Mesenchymal stem cell (in vitro differentiated cells and primary cell): ENCODE measurements around the gene CLASP2.
"Not testable (repeated sequence)": the region's sequence is repeated elsewhere in the genome, so short reads cannot be mapped to it uniquely, and the experiment has no call there.

Source experiments
- DNase-seq: peaks from one replicate; pipeline ENCODE4 v3.0.0-alpha.2; 2013
- H2AFZ ChIP-seq: one replicate; pipeline ENCODE4 v1.6.1; 2013; ENCODE audit warnings: low read depth, mild to moderate bottlenecking, control low read depth, inconsistent platforms, low read length, moderate library complexity
- H2AK5ac ChIP-seq: 2 replicates; pipeline ENCODE4 v1.6.1; 2013; ENCODE audit warnings: low read length, moderate library complexity, mild to moderate bottlenecking, inconsistent platforms; ENCODE audit not compliant: severe bottlenecking
- H2BK120ac ChIP-seq: one replicate; pipeline ENCODE4 v1.6.1; 2013; ENCODE audit warnings: low read depth, mild to moderate bottlenecking, inconsistent platforms, low read length, moderate library complexity
- H2BK12ac ChIP-seq, 2 experiments: one replicate each; pipeline ENCODE4 v1.6.1; 2013; ENCODE audit warnings: inconsistent platforms in 2 of 2, low read length in 2 of 2, mild to moderate bottlenecking in 2 of 2, moderate library complexity in 2 of 2, control low read depth in 1 of 2
- H2BK15ac ChIP-seq: one replicate; pipeline ENCODE4 v1.6.1; 2013; ENCODE audit warnings: mild to moderate bottlenecking, low read depth, inconsistent platforms; ENCODE audit not compliant: poor library complexity, severe bottlenecking
- H2BK5ac ChIP-seq: 2 replicates; pipeline ENCODE4 v1.6.1; 2013; ENCODE audit warnings: low read depth, mild to moderate bottlenecking, low read length, control low read depth, inconsistent platforms; ENCODE audit not compliant: poor library complexity, severe bottlenecking
- H3K14ac ChIP-seq, 2 experiments: one replicate each; pipeline ENCODE4 v1.6.1; 2013; ENCODE audit warnings: inconsistent platforms in 2 of 2, low read length in 2 of 2, control low read depth in 1 of 2, mild to moderate bottlenecking in 1 of 2, moderate library complexity in 1 of 2
- H3K18ac ChIP-seq, 2 experiments: one replicate each; pipeline ENCODE4 v1.6.1; 2013; ENCODE audit warnings: inconsistent platforms in 2 of 2, low read length in 2 of 2, control low read depth in 1 of 2, low read depth in 1 of 2, mild to moderate bottlenecking in 1 of 2
- H3K23ac ChIP-seq, 2 experiments: one replicate each; pipeline ENCODE4 v1.6.1; 2013; ENCODE audit warnings: inconsistent platforms in 2 of 2, low read length in 2 of 2, mild to moderate bottlenecking in 2 of 2, moderate library complexity in 2 of 2, control low read depth in 1 of 2
- H3K27ac ChIP-seq: 2 replicates; pipeline ENCODE4 v1.5.1; 2013; ENCODE audit warnings: mild to moderate bottlenecking, moderate library complexity, low read length, control low read depth, inconsistent platforms; ENCODE audit not compliant: poor library complexity, severe bottlenecking
- H3K27me3 ChIP-seq, 2 experiments: 2 replicates each; pipeline versions ENCODE4 v1.6.1 to v1.7.0; 2013; ENCODE audit warnings: low read length in 2 of 2, mild to moderate bottlenecking in 2 of 2, moderate library complexity in 2 of 2, control low read depth in 1 of 2, inconsistent platforms in 1 of 2; ENCODE audit not compliant: control insufficient read depth in 1 of 2, insufficient read depth in 1 of 2
- H3K36me3 ChIP-seq, 2 experiments: 2 replicates each; pipeline versions ENCODE4 v1.6.1 to v1.7.0; 2013; ENCODE audit warnings: low read length in 2 of 2, control low read depth in 1 of 2, inconsistent platforms in 1 of 2, low read depth in 1 of 2, mild to moderate bottlenecking in 1 of 2; ENCODE audit not compliant: insufficient read depth in 2 of 2, control insufficient read depth in 1 of 2
- H3K4ac ChIP-seq, 2 experiments: one replicate each; pipeline ENCODE4 v1.6.1; 2013; ENCODE audit warnings: inconsistent platforms in 2 of 2, low read length in 2 of 2, mild to moderate bottlenecking in 2 of 2, moderate library complexity in 2 of 2, control low read depth in 1 of 2, low read depth in 1 of 2
- H3K4me1 ChIP-seq: 2 replicates; pipeline ENCODE4 v1.6.1; 2013; ENCODE audit warnings: low read depth, low read length, control low read depth; ENCODE audit not compliant: control insufficient read depth, insufficient read depth
- H3K4me2 ChIP-seq: 2 replicates; pipeline ENCODE4 v1.6.1; 2013; ENCODE audit warnings: low read length, mild to moderate bottlenecking, inconsistent platforms; ENCODE audit not compliant: poor library complexity, severe bottlenecking
- H3K4me3 ChIP-seq, 2 experiments: 2 replicates each; pipeline versions ENCODE4 v1.5.1 to v1.7.0; 2013; ENCODE audit warnings: low read length in 2 of 2, mild to moderate bottlenecking in 2 of 2, control low read depth in 1 of 2, low read depth in 1 of 2; ENCODE audit not compliant: insufficient read depth in 1 of 2
- H3K79me1 ChIP-seq: replicated peaks from 2 replicates; pipeline ENCODE4 v1.6.1; 2013; ENCODE audit warnings: mild to moderate bottlenecking, control low read depth, low read length, inconsistent platforms; ENCODE audit not compliant: poor library complexity, severe bottlenecking
- H3K9ac ChIP-seq: 2 replicates; pipeline ENCODE4 v1.7.0; 2013; ENCODE audit warnings: mild to moderate bottlenecking, low read length, moderate library complexity
- H3K9me3 ChIP-seq: 2 replicates; pipeline ENCODE4 v1.7.0; 2013; ENCODE audit warnings: mild to moderate bottlenecking, low read length; ENCODE audit not compliant: control insufficient read depth
- H4K8ac ChIP-seq: one replicate; pipeline ENCODE4 v1.6.1; 2013; ENCODE audit warnings: inconsistent platforms, mild to moderate bottlenecking, low read length, moderate library complexity
- H4K91ac ChIP-seq: one replicate; pipeline ENCODE4 v1.6.1; 2013; ENCODE audit warnings: mild to moderate bottlenecking, low read length, inconsistent platforms
- WGBS: methylation state at CpG from one replicate; pipeline ENCODE4 v1.1.7; 2013; ENCODE audit warnings: mixed read lengths; 5-methylcytosine and 5-hydroxymethylcytosine counted together

The CLASP2 gene

GRCh38 chr3:33453331-33453761, 264.7 kb downstream of the CLASP2 start:
- H2BK15ac ChIP-seq = no peak overlapping the region

GRCh38 chr3:33451994-33452393, 266.1 kb downstream of the CLASP2 start:
- H3K18ac ChIP-seq, H2BK12ac ChIP-seq, H3K4me3 ChIP-seq, H3K9ac ChIP-seq, H2BK5ac ChIP-seq, H3K4me1 ChIP-seq, H2AFZ ChIP-seq, H2AK5ac ChIP-seq, H3K4me2 ChIP-seq, H3K27ac ChIP-seq, H3K79me1 ChIP-seq, H3K4ac ChIP-seq, H3K27me3 ChIP-seq, H4K91ac ChIP-seq, DNase-seq, H4K8ac ChIP-seq, H2BK15ac ChIP-seq, H2BK120ac ChIP-seq, H3K14ac ChIP-seq, H3K9me3 ChIP-seq, H3K23ac ChIP-seq, H3K36me3 ChIP-seq: not testable (repeated sequence)
- WGBS = 95% methylated on average over 1 of the region's 1 CpG

More at GRCh38 chr3:33453331-33453761, 264.7 kb downstream of the CLASP2 start:
- Histone ChIP-seq H3K27ac (no peak overlapping the region), H3K79me1 (no peaks in the 10 kb centered on the region), H4K91ac (no peak overlapping the region), H2BK120ac (no peak overlapping the region), H4K8ac (no peak overlapping the region), H3K4ac (no peak overlapping the region), H2BK5ac (no peak overlapping the region), H3K4me2 (no peak overlapping the region), H3K4me1 (no peaks in the 10 kb centered on the region), H3K23ac (no peak overlapping the region), H3K36me3 (peaks cover 0 to 9% of the 10 kb centered on the region in 2 experiments), H3K9me3 (peaks cover 4% of the 10 kb centered on the region), H3K18ac (peak overlapping the region in 1 of 2 experiments; percentile 11), H3K9ac (no peak overlapping the region), H2AFZ (no peak overlapping the region), H3K4me3 (no peak overlapping the region), H2AK5ac (no peak overlapping the region), H3K14ac (no peak overlapping the region), H2BK12ac (no peak overlapping the region), H3K27me3 (no peaks in the 10 kb centered on the region)
- 91% methylated on average over 18 of the region's 19 CpGs for WGBS
- DNase-seq = no peak

DNA sequence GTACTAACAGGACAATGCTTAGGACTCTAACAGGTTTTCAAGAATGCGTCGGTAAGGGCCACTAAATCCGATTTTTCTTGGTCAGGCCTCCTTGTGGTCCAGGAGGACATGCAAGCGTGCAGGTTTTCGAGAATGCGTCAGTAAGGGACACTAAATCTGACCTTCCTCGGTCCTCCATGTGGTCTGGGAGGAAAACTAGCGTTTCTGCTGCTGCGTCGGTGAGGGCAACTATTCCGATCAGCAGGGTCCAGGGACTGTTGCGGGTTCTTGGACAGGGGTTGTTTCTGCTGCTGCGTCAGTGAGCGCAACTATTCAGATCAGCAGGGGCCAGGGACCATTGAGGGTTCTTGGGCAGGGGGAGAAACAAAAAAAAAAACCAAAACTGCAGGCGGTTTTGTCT, 270.1 kb downstream of the CLASP2 start:
- Histone ChIP-seq H3K27me3 (no peaks in the 10 kb centered on the region), H3K9ac (no peak overlapping the region), H3K14ac (no peak overlapping the region), H2AFZ (peak overlapping the region; percentile 61), H3K4me2 (no peak overlapping the region), H3K23ac (no peak overlapping the region), H2AK5ac (no peak overlapping the region), H3K9me3 (no peaks in the 10 kb centered on the region), H3K4me1 (peaks cover 3% of the 10 kb centered on the region), H2BK5ac (no peak overlapping the region), H2BK12ac (no peak overlapping the region), H3K27ac (no peak overlapping the region), H4K91ac (no peak overlapping the region), H3K18ac (no peak overlapping the region), H2BK15ac (no peak overlapping the region), H3K36me3 (peaks cover 0 to 1% of the 10 kb centered on the region in 2 experiments), H3K4me3 (no peak overlapping the region), H3K79me1 (peaks cover 1% of the 10 kb centered on the region), H2BK120ac (no peak overlapping the region), H3K4ac (no peak overlapping the region), H4K8ac (no peak overlapping the region)
- WGBS = 46% methylated on average over 15 of the region's 15 CpGs
- DNase-seq = no peak

- Histone ChIP-seq H3K4me3 (peak overlapping the region in 1 of 2 experiments; percentile 29), H3K4me2 (peak overlapping the region; percentile 49)
- not testable (repeated sequence) for DNase-seq, H3K18ac ChIP-seq, H2AFZ ChIP-seq, H3K9me3 ChIP-seq, H2BK120ac ChIP-seq, H3K27me3 ChIP-seq, H3K4me1 ChIP-seq, H3K23ac ChIP-seq, H2BK12ac ChIP-seq, H3K4ac ChIP-seq, H3K14ac ChIP-seq, H4K91ac ChIP-seq, H2BK5ac ChIP-seq, H4K8ac ChIP-seq, H3K79me1 ChIP-seq, H3K27ac ChIP-seq, H3K9ac ChIP-seq, H3K36me3 ChIP-seq, H2BK15ac ChIP-seq, H2AK5ac ChIP-seq
- WGBS = 38% methylated on average over 7 of the region's 7 CpGs
Measured at GRCh38 chr3:33447256-33447625, 270.8 kb downstream of the CLASP2 start.
